ENCODE results near the gene PRDM16. TPM values are rescaled to one million over a fixed set of nuclear protein-coding genes. Genes with fewer than 3 reads are reported as not detected.

The PRDM16 gene
- total and polyA plus RNA-seq, 2 of the 13 experiments (the other 11 are each of a cell fraction or from before 2014, with no cell fraction given) = 0.15 to 0.81 TPM

- TF ChIP-seq ZNF451 (CRISPR knock-in tag; IDR thresholded peaks at IDR 0.05) (no peak), LBX2 (CRISPR knock-in tag; IDR thresholded peaks at IDR 0.05; ENCODE audit: borderline replicate concordance) (no peak), MIER3 (CRISPR knock-in tag; IDR thresholded peaks at IDR 0.05; ENCODE audit: borderline replicate concordance) (no peak), ZEB1 (IDR thresholded peaks at IDR 0.05; ENCODE audit: insufficient replicate concordance, low read depth) (no peak), ZNF354B (CRISPR knock-in tag; IDR thresholded peaks at IDR 0.05) (no peak), CC2D1A (CRISPR knock-in tag; IDR thresholded peaks at IDR 0.05) (no peak), RAD51 (IDR thresholded peaks at IDR 0.05; ENCODE audit: borderline replicate concordance) (no peak), SP4 (CRISPR knock-in tag; IDR thresholded peaks at IDR 0.05) (0 out of 2 replicates have a peak, but pooled peaks have one; percentile 23), SP5 (CRISPR knock-in tag; IDR thresholded peaks at IDR 0.05; ENCODE audit: borderline replicate concordance, low read depth) (peak; percentile 15; the same call in 1 of the 2 replicates), ZNF720 (CRISPR knock-in tag; IDR thresholded peaks at IDR 0.05) (no peak), THAP8 (CRISPR knock-in tag; IDR thresholded peaks at IDR 0.05; ENCODE audit: borderline replicate concordance) (no peak), RBM22 (optimal IDR thresholded peaks at IDR 0.05; ENCODE audit: low read length) (no peak), CHD4 (IDR thresholded peaks at IDR 0.05; ENCODE audit: borderline replicate concordance, low read length) (no peak), ZNF589 (CRISPR knock-in tag; conservative IDR thresholded peaks at IDR 0.05) (no peak), SOX6 (IDR thresholded peaks at IDR 0.05) (no peak), SOX6 (CRISPR knock-in tag; IDR thresholded peaks at IDR 0.05) (peak; percentile 75), KDM5A (IDR thresholded peaks at IDR 0.05; ENCODE audit: borderline replicate concordance, low read length) (no peak), FOXK2 (IDR thresholded peaks at IDR 0.05) (no peak), RXRA (CRISPR knock-in tag; IDR thresholded peaks at IDR 0.05) (peak; percentile 65; the same call in 1 of the 2 replicates), MATR3 (CRISPR knock-in tag; IDR thresholded peaks at IDR 0.05) (no peak), ZNF761 (CRISPR knock-in tag; conservative IDR thresholded peaks at IDR 0.05) (no peak), MXD3 (CRISPR knock-in tag; IDR thresholded peaks at IDR 0.05) (no peak), ZNF879 (CRISPR knock-in tag; IDR thresholded peaks at IDR 0.05) (no peak), ZFP36L2 (CRISPR knock-in tag; IDR thresholded peaks at IDR 0.05) (no peak), HNF1B (CRISPR knock-in tag; IDR thresholded peaks at IDR 0.05) (no peak), GTF3A (CRISPR knock-in tag; conservative IDR thresholded peaks at IDR 0.05) (no peak), HMGA1 (CRISPR knock-in tag; conservative IDR thresholded peaks at IDR 0.05) (no peak), ZNF850 (CRISPR knock-in tag; conservative IDR thresholded peaks at IDR 0.05) (no peak), GPBP1L1 (CRISPR knock-in tag; IDR thresholded peaks at IDR 0.05) (no peak)
Observed at GRCh38 chr1:3251099-3251806, 182.2 kb downstream of the PRDM16 start (continued).
